B cell (primary cell): Measurements from ENCODE around the gene PHPT1. TPM values are rescaled to one million over a fixed set of nuclear protein-coding genes. Genes with fewer than 3 reads are reported as not detected.

Source experiments
- ATAC-seq: fragments of 200-7000 bp; cut with Tn5 transposase; one replicate; pipeline ENCODE4 v1.10.0; 2021; ENCODE audit warnings: low read depth, mild to moderate bottlenecking, moderate number of reproducible peaks, moderate library complexity
- CTCF ChIA-PET: fragments of 350-600 bp; sonication (Branson Sonifier 250); formaldehyde crosslinking; loops from one replicate; lab custom pipeline; 2021; ENCODE audit warnings: antibody characterized with exemption, inconsistent platforms; lab: Charles Lee
- POLR2A ChIA-PET: fragments of 350-600 bp; sonication (Branson Sonifier 250); formaldehyde crosslinking; loops from one replicate; lab custom pipeline; 2021; ENCODE audit warnings: antibody characterized with exemption; lab: Charles Lee
- DNase-seq: peaks from one replicate; pipeline ENCODE4 v3.0.0; 2013
- H2AFZ ChIP-seq: 2 replicates; pipeline ENCODE4 v1.6.1; 2012; ENCODE audit warnings: mild to moderate bottlenecking, low read depth, low read length; ENCODE audit not compliant: insufficient read depth, poor library complexity, severe bottlenecking
- H3K27ac ChIP-seq, 2 donors: 1 replicate in 1 of 2; 2 replicates in 1 of 2; pipeline ENCODE4 v1.5.1; 2012 to 2013; ENCODE audit warnings: low read length in 2 of 2, mild to moderate bottlenecking in 2 of 2, moderate library complexity in 1 of 2
- H3K27me3 ChIP-seq, 4 experiments: fragments of 200-600 bp in 1 of 4; sonication (generic) in 1 of 4; replicated peaks in 1 of 4; 1 replicate in 2 of 4; 2 replicates in 2 of 4; pipeline versions ENCODE4 v1.6.1 to v1.7.0; 2013 to 2016; ENCODE audit warnings: low read length in 3 of 4, mild to moderate bottlenecking in 2 of 4, mixed read lengths in 1 of 4, moderate library complexity in 1 of 4; ENCODE audit not compliant: insufficient read depth in 4 of 4, control insufficient read depth in 3 of 4; ENCODE audit errors: control extremely low read depth in 1 of 4
- H3K36me3 ChIP-seq, 2 experiments: replicated peaks in 1 of 2; 1 replicate in 1 of 2; 2 replicates in 1 of 2; pipeline versions ENCODE4 v1.6.1 to v1.7.1; 2013; ENCODE audit warnings: low read length in 1 of 2; ENCODE audit not compliant: insufficient read depth in 2 of 2, control insufficient read depth in 1 of 2; ENCODE audit errors: control extremely low read depth in 1 of 2, extremely low read depth in 1 of 2
- H3K4me1 ChIP-seq, 2 donors: fragments of 200-600 bp in 1 of 2; sonication (generic) in 1 of 2; 1 replicate in 1 of 2; 2 replicates in 1 of 2; pipeline versions ENCODE4 v1.5.1 to v1.6.1; 2013 to 2017; ENCODE audit warnings: low read length in 2 of 2; ENCODE audit not compliant: control insufficient read depth in 2 of 2, insufficient read depth in 2 of 2
- H3K4me2 ChIP-seq: replicated peaks from 2 replicates; pipeline ENCODE3; 2012; ENCODE audit warnings: mild to moderate bottlenecking, low read depth, low read length; ENCODE audit not compliant: poor library complexity, severe bottlenecking
- H3K4me3 ChIP-seq, 5 experiments: fragments of 200-600 bp in 1 of 5; sonication (generic) in 1 of 5; 1 replicate in 3 of 5; 2 replicates in 2 of 5; pipeline versions ENCODE4 v1.5.1 to v1.7.0; 2011 to 2016; ENCODE audit warnings: low read length in 4 of 5, mild to moderate bottlenecking in 4 of 5, low read depth in 2 of 5, control low read depth in 1 of 5, moderate library complexity in 1 of 5; ENCODE audit not compliant: insufficient read depth in 1 of 5; ENCODE audit errors: control extremely low read depth in 1 of 5, extremely low read depth in 1 of 5
- H3K79me2 ChIP-seq: fragments of 200-600 bp; sonication (generic); one replicate; pipeline ENCODE4 v1.6.0; 2016; ENCODE audit warnings: low read length; ENCODE audit not compliant: control insufficient read depth, insufficient read depth
- H3K9ac ChIP-seq: fragments of 200-600 bp; sonication (generic); 2 replicates; pipeline ENCODE4 v1.6.1; 2017; ENCODE audit warnings: mild to moderate bottlenecking, low read length, moderate library complexity
- H3K9me3 ChIP-seq, 3 donors: one replicate each; pipeline versions ENCODE4 v1.6.1 to v1.7.1; 2013; ENCODE audit warnings: low read length in 2 of 3; ENCODE audit not compliant: control insufficient read depth in 2 of 3, insufficient read depth in 1 of 3; ENCODE audit errors: control extremely low read depth in 1 of 3
- H4K20me1 ChIP-seq: 2 replicates; pipeline ENCODE4 v1.6.0; 2012; ENCODE audit warnings: mild to moderate bottlenecking, low read length; ENCODE audit not compliant: insufficient read depth, control insufficient read depth, poor library complexity, severe bottlenecking
- H3K27ac Mint-ChIP-seq: one replicate; pipeline ENCODE4 v1.8.0; 2021; ENCODE audit warnings: mixed read lengths
- H3K27me3 Mint-ChIP-seq: one replicate; pipeline ENCODE4 v1.8.0; 2021; ENCODE audit warnings: mixed read lengths
- H3K4me1 Mint-ChIP-seq: one replicate; pipeline ENCODE4 v1.8.0; 2021; ENCODE audit warnings: mixed read lengths
- H3K4me3 Mint-ChIP-seq: one replicate; pipeline ENCODE4 v1.8.0; 2021; ENCODE audit warnings: mixed read lengths
- H3K9me3 Mint-ChIP-seq: one replicate; pipeline ENCODE4 v1.8.0; 2022; ENCODE audit warnings: mixed read lengths; ENCODE audit not compliant: insufficient read depth
- CTCF ChIP-seq: fragments of 200-600 bp; IDR thresholded peaks from one replicate; pipeline ENCODE4 v1.8.0; 2022; ENCODE audit warnings: antibody characterized with exemption, mild to moderate bottlenecking
- EZH2 ChIP-seq: IDR thresholded peaks from 2 replicates; pipeline ENCODE4 v1.6.1; 2012; ENCODE audit warnings: borderline replicate concordance, low read depth, mild to moderate bottlenecking, moderate library complexity, low read length; ENCODE audit not compliant: insufficient read depth, poor library complexity, severe bottlenecking
- WGBS: methylation state at CpG from one replicate; pipeline ENCODE4 v1.1.5; 2013; ENCODE audit warnings: missing lambda C conversion rate; ENCODE audit not compliant: insufficient coverage; 5-methylcytosine and 5-hydroxymethylcytosine counted together
- intact Hi-C: fragments of 100-400 bp; cut with micrococcal nuclease; formaldehyde crosslinking; loops from one replicate; pipeline ENCODE4 v1.10.0; 2022
- polyA plus RNA-seq: library from polyadenylated mRNA; depleted of rRNA; stranded (reverse); fragments of >200 nt; gene quantifications from 2 replicates; pipeline ENCODE4 v1.2.3, GENCODE V29; 2012
- total RNA-seq, 2 donors: library from RNA; stranded (reverse); fragments of 120-200 nt in 1 of 2; gene quantifications; 1 replicate in 1 of 2; 2 replicates in 1 of 2; pipeline versions ENCODE4 v1.2.3 to v1.2.4, GENCODE V29; 2013 to 2022

Gene PHPT1
- total and polyA plus RNA-seq, 2 donors (not counting 1 experiment from before 2014, with no cell fraction given), result 36.5 to 37.2 TPM

GRCh38 chr9:136861874-136862457 lies 12.8 kb downstream of the PHPT1 start:
- Histone ChIP-seq H2AFZ (no peak overlapping the region), H3K79me2 (peaks cover 30% of the 10 kb centered on the region), H3K36me3 (peaks cover 0 to 37% of the 10 kb centered on the region in 2 experiments), H3K9ac (no peak overlapping the region), H3K4me1 (peaks cover 8 to 19% of the 10 kb centered on the region in 2 donors), H3K4me3 (no peak overlapping the region), H3K27me3 (no peaks in the 10 kb centered on the region), H3K9me3 (no peaks in the 10 kb centered on the region), H3K27ac (no peak overlapping the region), H4K20me1 (peaks cover 29% of the 10 kb centered on the region), H3K4me2 (no peak overlapping the region)
- ATAC-seq (no peak), DNase-seq (no peak)
- no peak overlapping the region for H3K4me3 Mint-ChIP-seq
- no peak for TF ChIP-seq CTCF
- TF ChIP-seq EZH2, result no peak
- CTCF ChIA-PET, result interaction anchor here (0.7 kb wide), 1 partner anchor 167 kb away, joined by 3 read pairs; the partner anchor contains the start of gene ABCA2
- 94% methylated on average over 21 of the region's 26 CpGs for WGBS
- H3K27me3 Mint-ChIP-seq, result no peaks in the 10 kb centered on the region
- POLR2A ChIA-PET, result no interaction called here
- no peaks in the 10 kb centered on the region for H3K9me3 Mint-ChIP-seq
- H3K27ac Mint-ChIP-seq, result no peak overlapping the region
- intact Hi-C loops, result no loop called here
- peaks cover 20% of the 10 kb centered on the region for H3K4me1 Mint-ChIP-seq

GRCh38 chr9:136862849-136863622 lies 13.8 kb downstream of the PHPT1 start:
- ATAC-seq (no peak), DNase-seq (no peak)
- Histone ChIP-seq H4K20me1 (peaks cover 24% of the 10 kb centered on the region), H3K9me3 (peaks cover 0 to 2% (median 0%) of the 10 kb centered on the region in 3 donors), H3K36me3 (peaks cover 0 to 37% of the 10 kb centered on the region in 2 experiments), H3K4me3 (no peak overlapping the region), H3K4me1 (peaks cover 8 to 24% of the 10 kb centered on the region in 2 donors), H3K4me2 (no peak overlapping the region), H3K27ac (no peak overlapping the region), H2AFZ (no peak overlapping the region), H3K79me2 (peaks cover 35% of the 10 kb centered on the region), H3K9ac (no peak overlapping the region), H3K27me3 (no peaks in the 10 kb centered on the region)
- 98% methylated on average over 24 of the region's 31 CpGs for WGBS
- POLR2A ChIA-PET, result no interaction called here
- Mint-ChIP-seq H3K27ac (no peak overlapping the region), H3K4me3 (no peak overlapping the region), H3K27me3 (no peaks in the 10 kb centered on the region), H3K9me3 (no peaks in the 10 kb centered on the region), H3K4me1 (peaks cover 22% of the 10 kb centered on the region)
- CTCF ChIA-PET, result interaction anchor here (0.8 to 1.1 kb wide), 2 partner anchors 11 to 23 kb away, joined by 3 read pairs; partner anchors contain the start of gene TRAF2
- TF ChIP-seq EZH2 (no peak), CTCF (no peak)
- intact Hi-C loops, result no loop called here
